GM19452 (cell line): ENCODE data around the gene MTLN.
A peak's percentile ranks its signal among the peaks of the same experiment; 100 is the strongest.
"Not testable (repeated sequence)": the region's sequence is repeated elsewhere in the genome, so short reads cannot be mapped to it uniquely, and the experiment has no call there.

Experiments
- ATAC-seq: cut with Tn5 transposase; IDR thresholded peaks from one replicate; pipeline ENCODE4 v1.9.1; 2021; ENCODE audit not compliant: unreplicated experiment

Gene MTLN, protein sequence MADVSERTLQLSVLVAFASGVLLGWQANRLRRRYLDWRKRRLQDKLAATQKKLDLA

DNA sequence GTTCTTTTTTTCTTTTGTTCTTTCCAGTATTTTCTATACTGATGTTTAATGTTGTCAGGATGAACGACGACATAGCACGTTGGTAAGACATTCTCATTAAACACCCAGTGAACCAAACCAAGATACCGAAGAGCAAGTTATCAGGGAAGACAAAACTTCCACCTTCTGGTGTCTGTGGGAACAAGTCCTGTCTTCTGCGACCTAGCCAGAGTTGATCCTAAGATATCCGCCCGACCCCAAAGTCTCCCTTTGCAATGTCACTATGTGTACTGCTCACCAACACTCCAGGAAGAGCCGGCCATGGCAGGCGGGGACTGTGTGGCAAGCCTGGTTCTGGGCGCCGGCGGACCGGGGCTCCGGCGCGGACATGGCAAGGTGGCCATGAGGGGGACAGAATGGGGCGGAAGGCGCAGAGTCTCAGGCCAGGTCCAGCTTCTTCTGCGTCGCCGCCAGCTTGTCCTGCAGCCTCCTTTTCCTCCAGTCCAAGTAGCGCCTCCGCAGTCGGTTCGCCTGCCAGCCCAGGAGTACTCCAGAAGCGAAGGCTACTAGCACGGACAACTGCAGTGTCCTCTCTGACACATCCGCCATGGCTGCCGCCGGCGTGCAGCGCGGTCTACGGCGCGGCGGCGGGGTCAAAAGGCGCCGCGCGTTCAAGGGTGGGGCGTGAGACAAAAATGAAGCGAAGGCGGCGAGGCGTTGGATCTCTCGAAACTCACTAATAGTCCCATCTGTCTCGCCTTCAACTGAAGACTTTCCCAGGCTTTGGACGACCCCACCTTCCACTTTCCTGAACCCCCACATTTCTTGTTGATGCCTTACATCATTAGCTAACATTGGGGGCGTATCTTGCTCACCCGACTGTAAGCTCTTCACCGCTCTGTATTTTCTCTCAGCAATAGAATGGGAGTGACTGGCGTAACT is at the start of gene MTLN:
MTLN (minus strand) TSS at position 610 of the 921 bp plus-strand sequence; CDS start at position 588, 22 bp downstream.
- ATAC-seq = peak; percentile 82

DNA sequence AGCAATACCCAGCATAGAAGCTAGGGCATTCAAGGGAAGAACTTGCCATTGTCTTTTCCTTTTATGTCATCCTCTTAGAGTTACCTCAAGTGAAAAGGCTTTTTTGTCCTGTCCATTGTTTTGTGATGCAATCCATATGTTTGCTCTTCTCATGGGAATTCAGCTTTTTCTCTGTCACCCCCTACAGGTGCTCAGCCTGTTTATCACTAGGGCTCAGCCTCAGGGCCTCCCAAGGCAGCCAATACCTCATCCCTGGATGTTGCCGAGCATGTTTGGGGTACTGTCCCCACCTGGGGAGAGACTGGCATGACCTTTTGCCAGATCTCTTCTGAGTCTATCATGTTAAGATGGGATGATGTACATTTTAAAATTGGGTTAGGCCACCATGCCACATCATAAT is 49.6 kb upstream of the MTLN start:
- ATAC-seq = not testable (repeated sequence)

DNA sequence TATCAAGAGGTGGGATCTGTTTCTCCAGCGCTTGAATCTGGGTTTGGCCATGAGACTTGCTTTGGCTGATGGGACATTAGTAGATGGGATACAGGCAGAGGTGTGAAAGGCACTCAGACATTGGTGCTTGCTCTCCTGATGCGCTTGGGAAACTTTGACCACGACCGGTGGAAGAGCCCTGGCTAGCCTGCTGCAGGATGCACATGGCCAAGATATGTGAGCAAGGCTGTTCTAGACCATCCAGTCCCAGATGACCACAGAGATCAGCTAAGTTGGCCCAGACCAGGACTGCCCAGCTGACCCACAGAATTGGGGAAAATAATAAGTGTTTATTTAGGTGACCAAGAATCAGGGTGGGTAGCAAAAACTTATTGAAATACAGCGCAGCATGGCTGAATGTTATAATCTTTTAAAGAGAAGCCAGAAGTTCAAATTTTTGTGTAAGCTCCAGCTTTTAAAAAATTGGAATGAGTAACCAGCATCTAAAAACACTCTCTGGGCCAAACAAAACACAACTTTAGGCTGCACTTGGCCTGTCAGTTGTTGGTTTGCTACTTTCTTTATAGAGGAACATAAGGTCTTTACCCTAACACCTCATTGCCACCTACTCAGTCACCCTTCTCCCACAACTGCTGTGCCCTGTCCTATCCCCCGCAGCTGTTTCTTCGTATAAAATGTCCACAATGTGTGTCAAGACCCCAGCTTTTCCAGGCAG is 35.9 kb upstream of the MTLN start:
- ATAC-seq = not testable (repeated sequence)

DNA sequence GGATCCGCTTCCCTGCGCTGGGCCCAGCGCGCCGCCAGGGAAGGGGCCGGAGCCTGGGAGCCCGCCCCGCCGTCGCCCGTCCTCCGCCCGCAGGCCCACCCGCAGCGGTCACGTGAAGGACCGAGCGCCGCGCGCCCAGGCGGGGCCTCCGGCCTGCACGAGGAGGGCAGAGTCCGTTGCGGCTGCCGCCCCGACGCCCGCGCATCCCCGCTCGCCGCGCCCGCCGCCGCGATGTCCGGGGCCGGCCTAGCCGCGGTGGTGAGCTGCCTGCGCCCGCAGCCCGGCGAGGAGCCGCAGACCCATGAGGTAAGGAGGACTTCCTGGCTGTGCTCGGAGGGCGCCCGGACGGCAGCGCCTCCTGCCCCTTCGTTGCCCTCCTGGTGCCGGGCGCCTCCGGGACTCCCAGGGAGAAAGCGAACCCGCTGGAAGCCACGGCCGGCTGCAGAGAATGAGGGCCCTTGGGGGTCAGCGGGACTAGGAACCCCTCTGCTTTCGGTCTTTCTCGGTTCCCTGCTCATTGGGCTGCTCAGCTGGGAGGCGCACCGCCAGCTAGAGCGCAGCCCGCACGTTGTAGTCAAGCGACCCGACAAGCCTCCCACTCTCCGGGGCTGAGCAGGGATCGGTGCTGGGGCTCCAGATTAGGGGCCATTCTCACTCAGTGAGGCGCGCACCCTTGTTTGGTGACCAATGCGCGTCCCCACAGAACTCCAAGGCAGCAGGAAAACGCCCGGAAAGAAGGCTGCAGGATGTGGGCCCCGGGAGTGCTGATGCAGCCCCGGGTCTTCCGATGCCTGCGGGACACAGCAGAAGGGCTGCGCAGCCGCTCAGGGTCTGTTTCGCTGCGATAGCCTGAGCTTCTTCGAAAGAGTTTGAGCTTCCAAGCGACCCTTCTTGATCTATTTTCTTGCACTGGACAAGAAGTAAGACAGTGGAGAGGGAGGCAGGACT is 33.4 kb upstream of the MTLN start:
- not testable (repeated sequence) for ATAC-seq

DNA sequence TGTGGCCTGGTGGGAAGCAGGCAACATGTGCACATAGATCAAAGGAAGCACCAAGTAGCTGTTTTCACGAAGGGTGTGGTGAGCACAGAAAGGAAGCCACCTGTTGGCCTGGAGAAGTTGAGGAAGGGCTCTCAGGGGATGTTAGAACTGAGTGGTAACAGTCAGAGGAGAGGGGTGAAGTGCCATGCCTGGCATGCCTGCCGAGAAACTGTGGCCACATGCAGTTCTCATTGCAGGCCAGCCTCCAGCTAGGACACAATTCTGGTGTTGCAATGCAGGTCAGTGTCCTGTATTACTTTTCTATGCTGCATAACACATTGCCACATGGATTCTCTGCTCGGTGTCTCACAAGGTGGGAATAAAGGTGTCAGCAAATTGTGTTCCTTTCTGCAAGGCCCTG is 30.9 kb upstream of the MTLN start:
- ATAC-seq = not testable (repeated sequence)

DNA sequence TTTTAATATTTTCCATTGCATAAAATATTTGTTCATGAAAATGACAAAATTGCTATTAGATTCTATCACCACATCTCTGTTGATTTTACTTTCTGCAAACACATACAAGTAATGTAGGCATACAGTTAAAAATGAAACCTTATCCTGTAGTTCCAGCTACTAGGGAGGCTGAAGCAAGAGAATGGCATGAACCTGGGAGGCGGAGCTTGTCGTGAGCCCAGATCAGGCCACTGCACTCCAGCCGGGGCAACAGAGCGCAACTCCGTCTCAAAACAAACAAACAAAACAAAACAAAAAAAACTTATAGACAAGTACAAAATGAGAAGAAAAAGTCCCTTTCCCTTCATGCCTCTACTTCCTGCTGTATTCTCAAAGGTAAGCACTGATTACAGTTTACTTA is 22.2 kb upstream of the MTLN start:
- not testable (repeated sequence) for ATAC-seq

DNA sequence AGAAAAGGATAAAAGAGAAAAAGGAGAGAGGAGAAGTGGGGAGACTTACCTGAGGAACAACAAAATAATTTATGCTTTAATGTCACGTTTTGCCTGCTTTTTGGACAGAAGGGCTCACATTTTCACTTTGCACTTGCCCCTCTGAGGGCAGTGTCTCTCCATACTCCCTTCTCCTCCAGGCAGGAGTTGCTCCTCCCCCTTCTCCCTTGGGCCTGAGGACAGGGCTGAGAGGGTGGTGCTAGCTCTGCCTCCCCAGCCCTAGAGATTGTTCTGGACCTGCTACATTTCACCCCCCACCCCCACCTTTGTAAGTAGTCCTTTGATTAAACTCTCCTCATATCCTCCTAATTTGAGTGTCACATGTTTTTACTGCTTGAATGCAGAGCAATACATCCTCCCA is 17.5 kb upstream of the MTLN start:
- ATAC-seq = not testable (repeated sequence)

DNA sequence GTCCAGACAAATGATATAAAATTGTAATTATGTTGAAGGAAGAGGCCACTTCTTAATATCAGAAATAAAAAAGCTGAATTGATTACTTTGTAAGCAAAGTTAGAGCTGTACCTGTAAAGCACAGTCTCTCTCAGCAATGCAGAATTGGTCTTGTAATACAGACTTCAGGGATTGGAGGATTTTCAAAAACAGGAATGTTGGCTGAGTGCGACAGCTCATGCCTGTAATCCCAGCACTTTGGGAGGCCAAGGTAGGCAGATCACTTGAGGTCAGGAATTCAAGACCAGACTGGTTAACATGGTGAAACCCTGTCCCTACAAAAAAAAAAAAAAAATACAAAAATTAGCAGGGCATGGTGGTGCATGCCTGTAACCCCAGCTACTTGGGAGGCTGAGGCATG is 10.3 kb upstream of the MTLN start:
- not testable (repeated sequence) for ATAC-seq

DNA sequence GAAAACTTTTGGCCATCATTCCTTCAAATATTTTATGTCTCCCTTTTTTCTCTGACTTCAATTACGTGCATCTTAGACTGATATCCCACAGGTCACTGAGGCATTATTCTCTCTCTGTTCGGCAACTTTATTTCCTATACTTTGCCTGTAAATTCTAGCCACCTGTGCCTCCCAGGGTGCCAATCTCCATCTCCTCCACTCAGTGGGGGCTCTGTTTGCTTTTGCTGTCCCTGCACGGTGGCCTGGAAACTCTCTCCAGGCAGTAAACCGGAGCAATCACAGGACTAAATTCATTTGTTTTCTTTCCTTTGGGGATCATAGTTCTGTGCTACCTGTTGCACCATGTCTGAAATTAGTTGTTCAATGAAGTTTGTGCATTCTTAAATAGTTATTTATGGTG is 9.6 kb upstream of the MTLN start:
- no peak for ATAC-seq

DNA sequence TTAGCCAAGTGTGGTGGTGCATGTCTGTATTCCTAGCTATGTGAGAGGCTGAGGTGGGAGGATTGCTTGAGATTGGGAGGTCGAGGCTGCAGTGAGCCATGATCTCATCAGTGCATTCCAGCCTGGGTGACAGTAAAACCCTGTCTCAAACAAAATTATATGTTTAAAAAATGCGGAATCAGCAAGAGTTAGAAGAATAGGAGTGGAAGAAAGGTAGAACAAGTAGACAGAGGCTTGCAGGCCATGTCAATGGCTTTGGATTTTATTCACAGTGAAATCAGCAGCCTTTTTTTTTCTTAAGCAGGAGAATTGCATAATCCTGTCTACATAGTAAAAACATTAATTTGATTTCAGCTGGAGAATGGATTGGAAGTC is 7.8 kb upstream of the MTLN start:
- ATAC-seq = no peak

DNA sequence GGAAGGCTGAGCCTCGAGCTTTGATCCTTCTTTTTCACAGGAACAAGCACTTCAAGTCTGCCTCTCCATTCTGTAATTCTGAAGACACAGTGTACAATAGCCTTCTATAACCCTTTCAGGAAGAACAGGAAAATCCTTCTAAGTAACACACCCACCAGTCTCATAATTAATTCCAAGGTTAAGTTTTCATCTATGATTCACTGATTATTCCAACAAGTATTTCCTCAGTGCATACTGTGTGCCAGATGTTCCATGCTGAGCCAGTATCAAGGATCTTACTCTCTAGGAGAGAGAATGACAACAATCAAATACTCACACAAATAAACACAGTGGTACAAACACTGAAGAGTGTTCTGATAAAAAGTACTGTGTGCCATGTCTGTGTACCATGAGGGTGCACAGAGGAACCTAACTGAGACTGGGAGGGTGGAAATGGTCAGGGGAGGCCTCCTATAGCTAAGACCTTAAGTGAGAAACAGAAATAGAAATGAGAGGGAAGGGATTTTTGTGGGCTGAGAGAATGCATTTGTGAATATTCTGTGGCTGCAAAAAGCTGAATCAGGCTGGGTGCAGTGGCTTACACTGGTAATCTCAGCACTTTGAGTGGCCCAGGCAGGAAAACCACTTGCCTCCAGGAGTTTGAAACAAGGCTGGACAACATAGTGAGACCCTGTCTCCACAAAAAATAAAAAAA is 7.3 kb upstream of the MTLN start:
- ATAC-seq = no peak

DNA sequence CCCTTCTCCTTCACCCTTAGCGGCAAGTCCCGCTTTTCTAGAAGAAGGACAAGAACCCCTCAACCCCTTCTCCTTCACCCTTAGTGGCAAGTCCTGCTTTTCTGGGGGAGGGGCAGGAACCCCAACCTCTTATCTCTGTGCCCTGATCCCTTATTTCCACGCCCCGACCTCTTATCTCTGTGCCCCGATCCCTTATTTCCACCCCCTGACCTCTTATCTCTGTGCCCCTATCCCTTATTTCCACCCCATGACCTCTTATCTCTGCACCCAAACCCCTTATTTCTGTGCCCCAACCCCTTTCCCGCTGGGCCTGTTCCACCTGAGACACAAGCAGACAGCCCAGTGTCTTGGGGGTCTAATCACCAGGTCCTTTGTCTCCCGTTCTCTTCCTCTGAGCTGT is 6.5 kb upstream of the MTLN start:
- ATAC-seq = not testable (repeated sequence)

DNA sequence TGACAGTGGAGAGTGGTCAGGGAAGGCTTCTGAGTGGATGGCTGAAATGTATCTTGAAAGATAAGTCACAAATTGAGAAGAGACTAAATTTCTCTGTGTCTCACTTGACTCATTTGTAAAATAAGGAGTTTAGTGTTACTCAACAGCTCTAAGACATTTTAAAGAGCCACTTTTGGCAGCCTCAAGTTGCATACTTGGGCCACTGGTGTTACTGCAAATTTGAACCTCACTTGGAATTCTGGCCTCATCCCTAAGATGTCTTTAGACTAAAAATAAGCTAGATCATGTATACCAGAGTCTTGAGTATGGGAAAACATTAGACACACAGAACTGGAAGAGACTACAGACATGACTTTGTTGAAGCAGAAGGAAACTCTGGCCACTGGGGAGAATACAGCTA is 4.5 kb upstream of the MTLN start:
- ATAC-seq = no peak

DNA sequence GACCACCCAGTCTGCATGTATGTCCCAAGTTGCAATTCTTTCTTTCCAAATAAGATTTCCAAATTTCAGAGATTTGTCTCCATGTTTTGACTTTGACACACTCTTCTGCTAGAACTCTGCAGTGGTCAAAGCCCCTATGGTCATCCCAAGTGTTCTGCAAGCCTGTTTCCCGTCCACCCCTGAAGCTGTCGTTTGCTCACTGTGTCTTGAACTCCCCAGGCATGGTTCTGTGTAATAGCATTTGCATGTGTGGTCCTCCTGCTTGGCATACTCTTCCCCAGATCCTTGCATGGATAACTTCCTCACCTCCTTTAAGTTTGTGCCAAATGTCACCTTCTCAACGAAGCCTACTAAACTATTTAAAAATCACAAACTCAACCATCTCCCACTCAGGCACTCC is 3.9 kb upstream of the MTLN start:
- no peak for ATAC-seq

DNA sequence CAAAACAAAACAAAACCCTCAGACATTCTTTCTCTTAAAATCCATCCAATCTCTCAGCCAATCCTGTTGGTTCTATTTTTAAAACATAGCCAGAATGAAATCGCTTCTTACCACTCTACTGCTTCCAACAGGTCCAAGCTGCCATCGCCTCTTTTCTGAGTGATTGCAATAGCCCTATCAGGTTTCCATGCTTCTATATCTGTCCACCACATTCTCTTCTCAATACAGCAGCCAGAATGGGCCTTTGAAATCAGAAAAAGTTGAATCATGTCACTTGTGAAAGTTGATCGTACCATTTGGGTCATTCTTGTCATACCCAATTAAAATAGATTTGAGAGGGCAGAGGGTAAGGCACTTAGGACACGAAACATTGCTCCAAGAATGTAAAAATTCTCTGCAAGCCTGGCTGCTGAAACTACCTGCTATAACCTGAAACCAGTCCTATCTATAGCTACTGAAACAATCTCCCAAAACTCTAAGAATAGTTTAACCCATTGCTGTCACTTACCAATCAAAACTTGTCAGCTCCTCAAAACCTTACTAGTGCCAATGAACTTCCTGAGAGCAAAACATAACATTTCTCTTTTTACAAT is 3.3 kb upstream of the MTLN start:
- no peak for ATAC-seq

DNA sequence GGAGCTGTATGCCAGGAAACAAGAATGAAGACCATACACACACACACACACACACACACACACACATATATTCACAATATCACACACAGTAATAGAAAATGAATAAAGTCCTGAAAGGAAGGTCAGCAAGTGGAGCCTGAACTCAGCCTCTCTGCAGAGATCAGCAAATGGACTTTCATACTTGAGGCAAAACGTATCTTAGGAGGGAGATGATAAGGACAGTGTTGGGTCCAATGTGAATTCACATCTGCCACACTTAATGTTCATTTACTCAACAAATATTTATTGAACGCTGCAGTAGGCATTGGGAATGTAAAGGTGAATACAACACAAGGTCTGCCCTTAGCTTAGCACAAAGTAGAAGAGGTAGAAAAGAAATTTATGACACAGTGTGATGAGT is 2.7 kb upstream of the MTLN start:
- no peak for ATAC-seq

DNA sequence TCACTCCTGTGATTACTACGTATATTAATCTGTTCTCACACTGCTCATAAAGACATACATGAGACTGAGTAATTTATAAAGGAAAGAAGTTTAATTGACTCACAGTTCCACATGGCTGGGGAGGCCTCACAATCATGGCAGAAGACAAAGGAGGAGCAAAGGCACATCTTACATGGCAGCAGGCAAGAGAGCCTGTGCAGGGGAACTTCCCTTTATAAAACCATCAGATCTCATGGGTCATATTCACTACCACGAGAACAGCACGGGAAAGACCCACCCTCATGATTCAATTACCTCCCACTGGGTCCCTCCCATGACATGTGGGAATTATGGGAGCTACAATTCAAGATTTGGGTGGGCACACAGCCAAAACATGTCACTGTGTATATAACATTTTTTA is 1.2 kb upstream of the MTLN start:
- ATAC-seq = not testable (repeated sequence)

DNA sequence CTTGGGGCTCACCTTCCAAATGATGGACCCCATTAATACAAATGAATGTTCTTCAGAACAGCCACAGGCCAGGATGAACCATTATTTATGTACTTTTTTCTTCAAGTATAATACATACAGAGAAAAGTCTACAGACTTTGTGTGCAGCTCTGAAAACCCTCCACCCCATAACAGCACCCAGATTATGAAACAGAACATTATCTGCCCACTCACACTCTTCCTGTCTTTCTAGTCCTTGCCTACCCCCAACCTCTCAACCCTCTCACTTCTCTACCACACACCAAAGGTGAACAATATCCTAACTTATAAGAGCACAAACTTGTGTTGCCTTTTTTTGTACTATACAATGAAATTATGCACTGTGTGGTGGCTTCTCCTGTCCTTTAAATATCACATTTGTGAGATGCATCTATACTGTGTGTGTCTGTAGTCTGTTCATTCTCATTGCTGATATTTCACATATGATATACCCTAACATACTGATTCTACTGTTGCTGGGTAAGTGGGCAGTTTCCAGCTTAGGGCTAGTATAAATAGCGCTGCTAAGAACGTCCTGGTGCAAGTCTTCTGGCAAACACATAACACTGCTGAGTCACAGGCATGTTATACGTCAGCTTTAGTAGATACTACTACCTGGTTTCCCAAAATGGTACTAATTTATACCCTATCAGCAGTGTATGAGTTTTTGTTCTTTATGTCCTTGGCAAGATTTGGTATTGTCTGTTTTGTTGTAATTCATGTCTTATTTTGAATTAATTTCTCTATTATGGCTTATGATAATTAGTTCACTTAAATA is 6.5 kb downstream of the MTLN start:
- no peak for ATAC-seq
